HepG2 (cell line): ENCODE data around the gene FBLIM1.

ENCODE experiments used
- ATAD3A ChIP-seq: sonication (generic); formaldehyde crosslinking; IDR thresholded peaks from 2 replicates; pipeline ENCODE4 v1.4.0; 2020; ENCODE audit warnings: missing genetic modification reagents
- ATF2 ChIP-seq: sonication (generic); formaldehyde crosslinking; IDR thresholded peaks from 2 replicates; pipeline ENCODE4 v1.4.0; 2020; ENCODE audit warnings: missing genetic modification reagents
- CTCF ChIP-seq: sonication (generic); formaldehyde crosslinking; IDR thresholded peaks from 2 replicates; pipeline ENCODE4 v1.5.0; 2020; ENCODE audit warnings: mild to moderate bottlenecking, missing genetic modification reagents, moderate library complexity
- MYNN ChIP-seq: sonication (generic); formaldehyde crosslinking; IDR thresholded peaks from 2 replicates; pipeline ENCODE4 v1.4.0; 2020; ENCODE audit warnings: mild to moderate bottlenecking, low read depth, missing genetic modification reagents
- PAXIP1 ChIP-seq: sonication (generic); formaldehyde crosslinking; conservative IDR thresholded peaks from 2 replicates; pipeline ENCODE4 v1.4.0; 2020; ENCODE audit warnings: mild to moderate bottlenecking, missing genetic modification reagents, moderate library complexity
- POLR2AphosphoS2 ChIP-seq: IDR thresholded peaks from 2 replicates; pipeline ENCODE4 v1.6.1; 2011; ENCODE audit warnings: low read depth, low read length, improper control_type of control experiment

- no peak for TF ChIP-seq POLR2AphosphoS2
- no peak for TF ChIP-seq CTCF (CRISPR knock-in tag)
- TF ChIP-seq PAXIP1 (CRISPR knock-in tag) = no peak
- TF ChIP-seq ATF2 (CRISPR knock-in tag) = no peak
- TF ChIP-seq MYNN (CRISPR knock-in tag) = no peak
- TF ChIP-seq ATAD3A (CRISPR knock-in tag) = no peak
Observed at GRCh38 chr1:15722836-15723532, 35.6 kb upstream of the FBLIM1 start.
